GM23338 (cell line): ENCODE results near the gene KIF19. TPM values are rescaled to one million over a fixed set of nuclear protein-coding genes. Genes with fewer than 3 reads are reported as not detected.

Experiments
- ATAC-seq: fragments of 200-7000 bp; cut with Tn5 transposase; 3 replicates; pipeline ENCODE4 v1.9.1; 2020
- DNase-seq: peaks from one replicate; pipeline ENCODE4 v3.0.0-alpha.2; 2015; ENCODE audit warnings: low spot score
- H2AFZ ChIP-seq: fragments of 200-600 bp; sonication (generic); 2 replicates; pipeline ENCODE4 v1.8.0; 2016; ENCODE audit warnings: antibody characterized with exemption, mild to moderate bottlenecking, moderate library complexity
- H3F3A ChIP-seq: fragments of 200-600 bp; sonication (generic); replicated peaks from 2 replicates; pipeline ENCODE4 v1.8.0; 2017; ENCODE audit warnings: antibody characterized with exemption, mixed run types, low read depth
- H3K27ac ChIP-seq: fragments of 200-600 bp; sonication (generic); 2 replicates; pipeline ENCODE4 v1.6.1; 2016; ENCODE audit warnings: low read depth
- H3K27me3 ChIP-seq: fragments of 200-600 bp; sonication (generic); 2 replicates; pipeline ENCODE4 v1.8.0; 2016; ENCODE audit warnings: mild to moderate bottlenecking, mixed run types, moderate library complexity; ENCODE audit not compliant: insufficient read depth
- H3K36me3 ChIP-seq: fragments of 200-600 bp; sonication (generic); 2 replicates; pipeline ENCODE4 v1.8.0; 2016; ENCODE audit warnings: mild to moderate bottlenecking; ENCODE audit not compliant: insufficient read depth
- H3K4me1 ChIP-seq: fragments of 200-600 bp; sonication (generic); 2 replicates; pipeline ENCODE4 v1.8.0; 2016; ENCODE audit warnings: mild to moderate bottlenecking, moderate library complexity; ENCODE audit not compliant: insufficient read depth
- H3K4me2 ChIP-seq: fragments of 200-600 bp; sonication (generic); 2 replicates; pipeline ENCODE4 v1.7.1; 2017; ENCODE audit warnings: mixed run types
- H3K4me3 ChIP-seq: fragments of 200-600 bp; sonication (generic); 2 replicates; pipeline ENCODE4 v1.6.1; 2016; ENCODE audit warnings: mixed run types
- H3K79me2 ChIP-seq: fragments of 200-600 bp; sonication (generic); replicated peaks from 2 replicates; pipeline ENCODE4 v1.8.0; 2017; ENCODE audit warnings: mild to moderate bottlenecking; ENCODE audit not compliant: insufficient read depth
- H3K9me2 ChIP-seq: fragments of 200-600 bp; sonication (generic); 2 replicates; pipeline ENCODE4 v1.8.0; 2017; ENCODE audit not compliant: insufficient read depth
- H4K20me1 ChIP-seq: fragments of 200-600 bp; sonication (generic); replicated peaks from 2 replicates; pipeline ENCODE4 v1.8.0; 2017; ENCODE audit warnings: mild to moderate bottlenecking; ENCODE audit not compliant: insufficient read depth
- H3K27ac Mint-ChIP-seq: 2 replicates; pipeline ENCODE4 v1.8.0; 2020; ENCODE audit warnings: inconsistent platforms, mild to moderate bottlenecking, moderate library complexity, mixed read lengths
- H3K27me3 Mint-ChIP-seq: 3 replicates; pipeline ENCODE4 v1.8.0; 2022; ENCODE audit warnings: low read depth, mild to moderate bottlenecking, moderate library complexity, mixed read lengths, inconsistent platforms; ENCODE audit not compliant: insufficient read depth, poor library complexity
- H3K36me3 Mint-ChIP-seq: 3 replicates; pipeline ENCODE4 v1.8.0; 2021; ENCODE audit warnings: low read depth, mild to moderate bottlenecking, inconsistent platforms, moderate library complexity, mixed read lengths
- H3K4me1 Mint-ChIP-seq: 3 replicates; pipeline ENCODE4 v1.8.0; 2020; ENCODE audit warnings: mild to moderate bottlenecking, inconsistent platforms, mixed read lengths
- H3K4me3 Mint-ChIP-seq: 3 replicates; pipeline ENCODE4 v1.8.0; 2021; ENCODE audit warnings: moderate library complexity, mild to moderate bottlenecking, inconsistent platforms, mixed read lengths
- H3K9me3 Mint-ChIP-seq: 3 replicates; pipeline ENCODE4 v1.8.0; 2020; ENCODE audit warnings: moderate library complexity, mild to moderate bottlenecking, inconsistent platforms, mixed read lengths
- CTCF ChIP-seq, 2 experiments: fragments of 200-600 bp in 1 of 2; sonication (generic) in 1 of 2; conservative IDR thresholded peaks; 2 replicates each; pipeline versions ENCODE4 v1.5.1 to v1.6.1; 2016 to 2017; ENCODE audit warnings: antibody characterized with exemption in 2 of 2, low read depth in 2 of 2, mild to moderate bottlenecking in 2 of 2, moderate library complexity in 1 of 2
- ETS1 ChIP-seq: IDR thresholded peaks from 2 replicates; pipeline ENCODE4 v1.6.1; 2016; ENCODE audit warnings: antibody characterized with exemption
- EZH2 ChIP-seq: fragments of 200-600 bp; sonication (generic); IDR thresholded peaks from one replicate; pipeline ENCODE4 v1.8.0; 2017; ENCODE audit warnings: antibody characterized with exemption, mild to moderate bottlenecking, low read depth; ENCODE audit not compliant: unreplicated experiment
- EZH2phosphoT487 ChIP-seq: fragments of 200-600 bp; sonication (generic); IDR thresholded peaks from one replicate; pipeline ENCODE4 v1.8.1; 2018; ENCODE audit warnings: antibody characterized with exemption; ENCODE audit not compliant: unreplicated experiment
- JUNB ChIP-seq: IDR thresholded peaks from one replicate; pipeline ENCODE4 v1.6.1; 2016; ENCODE audit warnings: antibody characterized with exemption; ENCODE audit not compliant: unreplicated experiment
- NANOG ChIP-seq: IDR thresholded peaks from 2 replicates; pipeline ENCODE4 v1.6.1; 2016; ENCODE audit warnings: antibody characterized with exemption, borderline replicate concordance
- POLR2AphosphoS5 ChIP-seq: IDR thresholded peaks from 2 replicates; pipeline ENCODE4 v1.6.1; 2016; ENCODE audit warnings: antibody characterized with exemption, low read depth
- STAT1 ChIP-seq: IDR thresholded peaks from one replicate; pipeline ENCODE4 v1.6.1; 2016; ENCODE audit warnings: antibody characterized with exemption; ENCODE audit not compliant: unreplicated experiment
- ZNF114 ChIP-seq: fragments of 250-450 bp; sonication (Bioruptor Pico); IDR thresholded peaks from 2 replicates; pipeline ENCODE4 v1.5.0; 2020; ENCODE audit warnings: mild to moderate bottlenecking, moderate library complexity
- ZNF331 ChIP-seq: fragments of 250-450 bp; sonication (Bioruptor Pico); IDR thresholded peaks from 2 replicates; pipeline ENCODE4 v1.5.0; 2020; ENCODE audit warnings: low read depth, mild to moderate bottlenecking, moderate library complexity
- polyA plus RNA-seq: library from polyadenylated mRNA; unstranded; fragments of >200 nt; fragmentation: Nextera tagmentation; extraction: Ambion mirVana; gene quantifications from 2 replicates; pipeline ENCODE4 v1.2.1, GENCODE V29; 2016
- total RNA-seq: library from RNA; depleted of rRNA; stranded (reverse); fragments of >200 nt; shearing (Covaris generic); gene quantifications from 2 replicates; pipeline ENCODE4 v1.2.3, GENCODE V29; 2014

Gene KIF19
- total and polyA plus RNA-seq, 2 experiments from 2014 or later: 0.35 to 0.36 TPM

GRCh38 chr17:74402048-74402447, 76.0 kb downstream of the KIF19 start:
- TF ChIP-seq JUNB (no peak), POLR2AphosphoS5 (no peak), CTCF (conservative IDR thresholded peaks at IDR 0.05; ENCODE audit: low read depth in 2 of 2) (no peak), ZNF114 (no peak), ZNF331 (CRISPR knock-in tag) (no peak), STAT1 (no peak), NANOG (no peak)
- no peak for DNase-seq
- no peaks in the 10 kb centered on the region for H3K9me3 Mint-ChIP-seq
- Histone ChIP-seq H3K27ac (no peak overlapping the region), H3K9me2 (no peaks in the 10 kb centered on the region), H3K4me1 (peaks cover 14% of the 10 kb centered on the region), H3K4me2 (no peak overlapping the region), H2AFZ (0 out of 2 replicates have a peak overlapping the region, but pooled peaks have one; percentile 10), H3K4me3 (no peak overlapping the region), H3K79me2 (no peaks in the 10 kb centered on the region), H3K27me3 (no peaks in the 10 kb centered on the region), H3F3A (0 out of 2 replicates have a peak, but pooled peaks cover 4% of the 10 kb centered on the region), H4K20me1 (no peaks in the 10 kb centered on the region), H3K36me3 (no peaks in the 10 kb centered on the region)
- peaks cover 9% of the 10 kb centered on the region for H3K27me3 Mint-ChIP-seq
- no peak overlapping the region for H3K27ac Mint-ChIP-seq
- no peak overlapping the region for H3K4me3 Mint-ChIP-seq
- H3K4me1 Mint-ChIP-seq: peaks cover 16% of the 10 kb centered on the region
- no peaks in the 10 kb centered on the region for H3K36me3 Mint-ChIP-seq
- ATAC-seq: no peak

GRCh38 chr17:74403512-74404137, 77.6 kb downstream of the KIF19 start:
- peaks cover 16% of the 10 kb centered on the region for H3K4me1 Mint-ChIP-seq
- Histone ChIP-seq H3K4me3 (peak overlapping the region; percentile 41), H4K20me1 (no peaks in the 10 kb centered on the region), H3K4me2 (peak overlapping the region; percentile 75), H3K9me2 (no peaks in the 10 kb centered on the region), H3K4me1 (peaks cover 14% of the 10 kb centered on the region), H2AFZ (peak overlapping the region; percentile 94), H3K79me2 (no peaks in the 10 kb centered on the region), H3K27ac (peak overlapping the region; percentile 39; the same call in 1 of the 2 replicates), H3F3A (0 out of 2 replicates have a peak, but pooled peaks cover 4% of the 10 kb centered on the region), H3K27me3 (no peaks in the 10 kb centered on the region), H3K36me3 (no peaks in the 10 kb centered on the region)
- no peaks in the 10 kb centered on the region for H3K36me3 Mint-ChIP-seq
- ATAC-seq: peak; percentile 43
- H3K9me3 Mint-ChIP-seq: no peaks in the 10 kb centered on the region
- no peak for DNase-seq
- H3K27ac Mint-ChIP-seq: no peak overlapping the region
- no peak for TF ChIP-seq EZH2phosphoT487
- H3K4me3 Mint-ChIP-seq: no peak overlapping the region; the same call in 2 of the 3 replicates
- H3K27me3 Mint-ChIP-seq: peaks cover 14% of the 10 kb centered on the region

- Histone ChIP-seq H4K20me1 (no peaks in the 10 kb centered on the region), H3K79me2 (no peaks in the 10 kb centered on the region), H3K27me3 (no peaks in the 10 kb centered on the region), H3K9me2 (no peaks in the 10 kb centered on the region), H3K4me1 (peaks cover 14% of the 10 kb centered on the region), H3K4me3 (peak overlapping the region; percentile 41), H3K27ac (peak overlapping the region; percentile 78), H3F3A (0 out of 2 replicates have a peak, but pooled peaks cover 4% of the 10 kb centered on the region), H2AFZ (peak overlapping the region; percentile 94), H3K4me2 (peak overlapping the region; percentile 75), H3K36me3 (no peaks in the 10 kb centered on the region)
- Mint-ChIP-seq H3K27ac (peak overlapping the region; percentile 27; the same call in 1 of the 2 replicates), H3K4me1 (peaks cover 16% of the 10 kb centered on the region), H3K9me3 (no peaks in the 10 kb centered on the region), H3K36me3 (no peaks in the 10 kb centered on the region), H3K27me3 (peaks cover 11% of the 10 kb centered on the region), H3K4me3 (peak overlapping the region; percentile 20; the same call in 1 of the 3 replicates)
- DNase-seq (peak; percentile 76), ATAC-seq (peak; percentile 93)
- TF ChIP-seq ETS1: no peak
- no peak for TF ChIP-seq CTCF (conservative IDR thresholded peaks at IDR 0.05; ENCODE audit: low read depth in 2 of 2)
- no peak for TF ChIP-seq EZH2
- no peak for TF ChIP-seq NANOG
- no peak for TF ChIP-seq ZNF331 (CRISPR knock-in tag)
- no peak for TF ChIP-seq JUNB
- no peak for TF ChIP-seq EZH2phosphoT487
These were observed 78.2 kb downstream of the KIF19 start for GRCh38 chr17:74404218-74404617.
